COR-L47 (cell line): Measurements from ENCODE around the gene DLX2.

ENCODE experiments used
- DNase-seq: peaks from one replicate; lab custom pipeline; 2025; lab: John Stamatoyannopoulos, UW

Gene DLX2

DNA sequence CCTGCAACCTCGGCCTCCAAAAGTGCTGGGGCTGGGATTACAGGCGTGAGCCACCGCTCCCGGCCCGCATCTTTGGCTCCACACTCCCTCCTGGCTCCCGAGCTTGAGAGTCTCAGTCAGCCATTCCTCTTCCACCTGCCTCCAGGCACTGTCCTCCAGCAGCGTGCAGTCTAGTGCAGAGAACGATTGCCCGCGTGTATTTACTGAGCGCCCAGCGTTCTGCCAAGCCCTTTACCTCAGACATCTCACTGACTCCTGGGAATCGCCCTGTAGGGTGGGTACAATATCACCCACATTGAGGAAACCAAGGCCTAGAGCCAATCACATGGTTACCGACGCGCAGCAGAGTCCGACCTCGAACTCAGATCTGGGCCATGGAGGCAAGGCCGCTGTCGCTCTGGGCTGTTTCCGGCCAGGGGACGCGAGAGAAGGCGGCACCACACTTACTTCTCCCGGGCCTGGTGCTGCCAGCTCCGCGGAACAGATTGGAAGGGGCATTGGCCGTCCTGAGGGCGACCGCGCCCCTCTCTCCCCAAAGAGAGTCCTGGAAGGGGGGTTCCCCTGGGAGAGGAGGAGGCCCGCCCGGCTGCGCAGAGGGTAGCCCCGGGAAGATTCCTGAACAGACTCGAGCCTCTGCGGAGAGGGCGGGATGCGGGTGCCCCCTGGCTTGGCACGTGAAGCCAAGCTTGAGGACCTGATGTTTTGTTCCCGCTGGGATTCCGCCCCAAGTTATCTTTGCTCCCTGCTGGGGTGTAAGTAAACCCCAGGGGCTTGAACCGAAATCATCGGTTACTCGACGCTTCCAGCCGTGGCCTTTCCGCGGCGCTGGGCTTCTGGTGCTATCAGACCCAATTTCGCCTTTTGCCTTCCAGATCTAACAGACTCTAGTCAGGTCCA lies 5.2 kb upstream of the DLX2 start:
- no peak for DNase-seq

DNA sequence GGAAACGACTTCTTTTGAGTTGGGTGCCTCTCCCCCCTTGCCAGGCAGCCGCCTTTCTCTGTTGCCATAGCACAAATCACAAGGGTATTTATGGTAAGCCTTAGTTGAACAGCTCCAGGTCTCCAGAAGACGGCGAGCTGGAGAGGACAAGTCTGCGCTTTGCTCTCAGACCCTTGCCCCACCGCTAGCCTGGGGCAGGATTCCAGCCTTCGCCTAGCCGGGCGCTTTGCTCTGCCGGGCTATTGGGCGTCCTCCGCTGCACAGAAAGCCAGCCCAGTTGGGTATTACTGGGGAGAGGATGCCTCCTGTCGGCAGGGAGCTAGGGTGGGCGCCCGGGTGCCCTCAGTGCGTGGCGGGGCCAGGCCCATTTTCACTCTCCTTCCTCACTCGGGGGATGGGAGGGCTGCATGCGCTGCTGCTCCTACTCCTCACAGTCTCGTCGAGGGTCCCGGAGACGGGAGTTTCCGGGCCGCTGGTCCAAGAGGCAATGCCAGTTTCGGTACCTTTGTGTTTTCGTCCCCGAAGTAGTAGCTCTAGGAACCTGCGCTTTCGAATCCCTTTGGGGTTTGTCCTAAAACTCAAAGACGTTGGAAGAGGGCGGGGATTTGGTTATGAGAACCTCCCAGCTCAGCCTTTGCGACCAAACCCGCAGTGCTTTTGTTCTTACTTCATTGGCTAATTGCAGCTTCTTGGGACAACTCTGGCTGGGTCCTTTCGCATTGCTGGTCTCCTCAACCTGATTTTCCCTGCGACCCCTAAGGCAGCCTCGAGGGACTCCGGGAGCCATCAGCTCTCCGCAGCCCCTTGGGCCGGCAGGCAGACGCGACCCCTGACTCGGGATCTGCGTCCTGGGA lies 3.6 kb upstream of the DLX2 start:
- no peak for DNase-seq

DNA sequence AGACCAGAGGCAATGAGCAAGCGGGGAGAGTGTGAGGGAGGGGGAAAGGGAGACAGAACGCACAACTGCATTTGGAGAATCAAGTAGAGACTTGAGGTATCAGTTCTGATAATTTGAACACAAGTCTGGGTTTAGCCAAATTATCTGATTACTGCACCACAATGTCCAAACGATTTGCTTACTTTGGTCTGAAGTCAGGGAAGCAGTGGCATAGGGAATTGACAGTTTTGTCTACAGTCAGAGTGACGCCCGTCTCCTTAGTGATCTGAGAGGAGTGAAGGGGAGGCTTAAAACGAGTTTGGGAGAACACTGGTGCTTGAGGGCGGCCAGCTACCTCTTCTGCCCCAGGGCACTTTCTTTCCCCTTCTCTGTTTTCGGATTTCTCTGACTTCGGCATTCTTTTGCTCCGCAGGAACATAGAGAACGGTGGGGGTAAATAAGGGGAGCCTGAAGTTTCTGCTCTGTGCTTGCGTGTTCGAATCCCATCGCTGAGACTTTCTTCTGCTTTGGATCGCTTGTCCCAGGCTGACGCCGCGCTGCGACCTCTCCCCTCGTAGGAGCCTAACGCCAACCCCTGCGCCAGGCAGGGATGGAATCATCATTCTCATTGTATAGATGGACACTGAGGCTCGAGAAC lies 2.9 kb upstream of the DLX2 start:
- no peak for DNase-seq

DNA sequence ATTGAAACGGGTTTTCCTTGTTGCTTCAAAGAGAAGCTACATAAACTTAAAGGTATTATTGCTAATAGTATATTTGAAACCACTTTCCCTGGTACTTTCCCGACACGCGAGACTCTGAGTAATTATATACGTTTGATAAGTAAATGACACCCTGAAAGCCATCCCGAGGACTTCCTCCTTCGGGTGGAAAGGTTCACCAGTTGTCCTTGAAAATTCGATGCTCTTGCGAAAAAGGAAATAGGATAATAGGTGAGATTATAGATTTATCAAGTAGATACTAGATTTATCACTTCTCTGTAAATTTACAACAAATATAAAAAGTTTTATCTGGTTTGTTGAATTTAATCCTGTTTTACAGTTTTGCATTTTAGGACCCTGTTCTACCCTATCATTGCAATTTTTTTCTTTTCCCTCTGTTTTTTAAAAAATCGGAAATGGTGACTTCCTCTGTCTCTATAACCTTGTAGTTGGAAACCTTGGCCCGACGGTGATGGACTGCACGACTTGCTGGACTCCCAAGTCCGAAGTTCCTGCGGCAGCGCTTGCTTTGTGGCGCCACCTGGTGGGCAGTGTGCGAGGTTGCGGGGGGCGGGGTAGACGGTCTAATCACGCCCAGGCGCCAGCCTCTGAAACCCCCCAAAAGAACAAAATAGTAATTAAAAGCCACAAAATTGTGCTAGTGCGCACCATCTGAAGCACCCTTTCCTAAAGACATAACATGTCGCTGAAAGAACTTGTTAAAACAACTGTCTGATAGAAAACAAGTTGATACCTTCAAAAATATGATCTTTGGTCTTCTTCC lies 972 bp upstream of the DLX2 start:
- peak; percentile 89 for DNase-seq

DNA sequence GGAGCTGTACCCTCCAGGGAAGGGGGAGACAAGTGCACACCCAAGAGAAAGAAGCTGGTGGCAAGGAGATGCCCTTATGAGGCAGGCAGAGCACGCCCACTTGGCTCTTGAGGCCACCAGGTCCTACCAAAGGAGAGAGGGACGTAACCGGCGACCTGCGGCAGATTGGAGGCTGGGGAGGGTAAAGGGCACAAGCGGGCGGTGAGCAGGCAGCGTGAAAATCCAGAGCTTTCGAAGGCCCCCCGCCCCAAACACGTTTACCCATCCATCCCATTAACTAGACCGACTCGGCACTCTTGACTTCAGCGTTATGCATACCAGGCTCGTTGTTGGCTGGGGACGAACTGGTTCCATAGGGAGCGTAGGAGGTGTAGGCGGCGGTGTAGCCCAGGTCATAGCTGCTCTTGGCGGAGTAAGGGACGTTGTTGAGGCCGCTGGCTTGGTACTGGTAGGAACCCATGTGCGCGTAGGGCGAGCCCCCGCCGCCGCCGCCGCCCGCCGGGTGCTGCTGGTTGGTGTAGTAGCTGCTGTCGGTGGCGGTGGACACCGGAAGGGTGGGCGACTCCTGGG lies 794 bp downstream of the DLX2 start:
- DNase-seq: no peak

GRCh38 chr2:172100935-172101820 lies 1.5 kb downstream of the DLX2 start:
- peak; percentile 90 for DNase-seq

DNA sequence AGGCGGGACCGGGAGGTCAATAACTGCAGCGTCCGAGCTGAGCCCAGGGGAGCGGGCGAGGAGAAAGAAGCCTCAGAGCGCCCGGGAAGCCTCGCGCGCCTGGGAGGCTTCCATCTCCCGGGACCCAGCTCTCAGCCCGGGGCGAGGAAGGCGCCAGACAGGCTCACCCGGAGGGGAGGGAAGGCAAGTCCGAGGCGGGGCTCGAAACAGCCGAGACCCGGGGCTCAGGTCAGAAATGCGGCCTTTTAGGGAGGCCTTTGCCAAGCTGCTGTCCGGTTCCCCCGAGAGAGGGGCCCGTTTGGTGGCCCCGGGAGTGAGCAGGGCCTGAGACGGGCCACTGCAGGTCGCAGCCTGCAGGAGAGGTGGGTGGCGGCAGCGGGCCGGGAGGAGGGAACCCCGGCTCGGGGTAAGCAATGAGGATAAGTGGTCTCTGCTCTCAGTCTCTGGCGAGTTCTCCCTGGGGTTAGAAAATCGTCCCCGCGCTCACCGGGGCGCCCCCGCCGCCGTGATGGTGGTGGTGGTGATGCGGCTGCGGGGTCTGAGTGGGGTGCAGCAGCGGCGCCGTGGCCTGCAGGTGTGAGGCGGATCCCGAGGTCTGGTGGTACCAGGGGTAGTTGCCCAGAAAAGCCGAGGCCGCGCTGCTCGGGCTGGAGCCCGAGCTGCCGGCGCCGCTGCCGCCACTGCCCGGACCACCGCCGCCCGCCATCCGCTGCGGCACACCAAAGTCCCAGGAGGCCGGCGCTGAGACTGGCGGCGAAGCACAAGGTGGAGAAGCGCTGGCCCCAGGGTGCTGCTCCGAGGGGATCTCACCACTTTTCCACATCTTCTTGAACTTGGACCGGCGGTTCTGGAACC lies 2.4 kb downstream of the DLX2 start:
- no peak for DNase-seq

GRCh38 chr2:172099472-172100079 lies 3.1 kb downstream of the DLX2 start:
- no peak for DNase-seq

- peak; percentile 72 for DNase-seq
Measured at GRCh38 chr2:172098650-172099471, 3.8 kb downstream of the DLX2 start.

- no peak for DNase-seq
Measured at GRCh38 chr2:172098287-172098649, 4.4 kb downstream of the DLX2 start.

GRCh38 chr2:172097557-172098131 lies 5.1 kb downstream of the DLX2 start:
- peak; percentile 49 for DNase-seq

DNA sequence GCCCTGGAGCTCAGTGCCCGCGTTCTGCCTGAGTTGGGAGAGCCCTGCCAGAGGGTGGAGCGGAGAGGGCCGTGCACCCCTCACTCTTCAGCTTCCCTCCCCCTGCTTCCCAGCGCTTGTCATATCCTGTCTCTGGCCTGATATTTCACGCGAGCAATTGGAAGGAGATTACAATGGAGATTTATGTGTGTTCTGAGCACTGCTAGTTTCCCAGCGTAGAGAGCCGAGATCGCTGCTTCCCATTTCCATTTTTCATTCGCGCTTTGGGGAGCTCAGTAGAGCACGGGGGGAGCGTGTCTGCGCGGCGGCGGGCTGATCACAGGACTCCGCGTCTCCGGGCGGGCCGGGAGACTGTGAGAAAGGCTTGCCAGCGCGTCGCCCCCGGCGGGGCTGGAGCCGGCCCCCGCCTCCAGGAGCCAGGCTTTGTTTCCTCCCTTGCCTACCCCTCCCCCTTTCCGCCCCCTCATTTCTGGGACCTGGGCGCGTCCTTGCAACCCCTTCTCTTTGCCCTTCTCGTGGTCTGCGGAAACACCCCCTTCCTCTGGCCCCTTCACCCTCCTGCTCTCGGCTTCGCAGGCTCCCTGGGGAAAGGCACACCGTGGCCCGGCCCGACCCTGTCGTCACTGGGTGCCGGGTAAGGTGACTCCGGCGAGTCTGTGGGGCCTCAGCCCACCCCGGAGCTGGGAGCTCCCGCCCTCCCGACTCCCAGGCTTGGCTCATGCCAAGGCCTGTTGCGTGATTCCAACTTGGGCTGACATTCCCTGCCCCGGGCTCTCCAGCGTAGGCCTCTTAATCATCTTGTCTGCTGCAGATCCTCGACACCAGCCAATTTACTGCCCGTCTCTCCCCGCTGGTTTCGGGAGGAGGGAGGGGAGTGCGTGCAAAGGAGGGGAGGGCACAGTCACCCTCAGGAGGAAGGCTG lies 5.8 kb downstream of the DLX2 start:
- peak; percentile 63 for DNase-seq

- DNase-seq: peak; percentile 58
Measured at GRCh38 chr2:172095905-172096625, 6.6 kb downstream of the DLX2 start.

- peak; percentile 65 for DNase-seq
Measured at GRCh38 chr2:172095146-172095904, 7.4 kb downstream of the DLX2 start.
